ENCODE measurements around the gene SGCD.

SGCD gene

GRCh38 chr5:156435101-156435500, 108.1 kb downstream of the SGCD start:
- no peak for TF ChIP-seq CTCF (IDR thresholded peaks at IDR 0.05)
- DNase-seq: no peak
- Mint-ChIP-seq H3K27me3 (ENCODE audit: low read depth, poor library complexity) (peaks cover 9% of the 10 kb centered on the region), H3K4me1 (no peaks in the 10 kb centered on the region), H3K4me3 (no peak overlapping the region), H3K9me3 (peaks cover 4% of the 10 kb centered on the region), H3K27ac (no peak overlapping the region), H3K36me3 (ENCODE audit: low read depth) (no peaks in the 10 kb centered on the region)

- no peak for DNase-seq
- Mint-ChIP-seq H3K27me3 (ENCODE audit: low read depth, poor library complexity) (peaks cover 4% of the 10 kb centered on the region), H3K27ac (no peak overlapping the region), H3K36me3 (ENCODE audit: low read depth) (no peaks in the 10 kb centered on the region), H3K9me3 (no peaks in the 10 kb centered on the region), H3K4me1 (no peaks in the 10 kb centered on the region), H3K4me3 (no peak overlapping the region)
- no peak for TF ChIP-seq CTCF (IDR thresholded peaks at IDR 0.05)
Measured at GRCh38 chr5:156438076-156438475, 111.1 kb downstream of the SGCD start.

- Mint-ChIP-seq H3K36me3 (ENCODE audit: low read depth) (no peaks in the 10 kb centered on the region), H3K27me3 (ENCODE audit: low read depth, poor library complexity) (peaks cover 16% of the 10 kb centered on the region), H3K4me3 (no peak overlapping the region), H3K27ac (no peak overlapping the region), H3K9me3 (no peaks in the 10 kb centered on the region), H3K4me1 (peaks cover 12% of the 10 kb centered on the region)
- no peak for TF ChIP-seq CTCF (IDR thresholded peaks at IDR 0.05)
- no peak for DNase-seq
Measured at GRCh38 chr5:156444753-156445291, 117.9 kb downstream of the SGCD start.

- H3K4me1 Mint-ChIP-seq: peaks cover 12% of the 10 kb centered on the region
- H3K4me3 Mint-ChIP-seq: no peak overlapping the region
- H3K9me3 Mint-ChIP-seq: no peaks in the 10 kb centered on the region
- DNase-seq: no peak
- no peak for TF ChIP-seq CTCF (IDR thresholded peaks at IDR 0.05)
- no peak overlapping the region for H3K27ac Mint-ChIP-seq
- no peaks in the 10 kb centered on the region for H3K36me3 Mint-ChIP-seq (ENCODE audit: low read depth)
- peaks cover 16% of the 10 kb centered on the region for H3K27me3 Mint-ChIP-seq (ENCODE audit: low read depth, poor library complexity)
Measured at GRCh38 chr5:156446526-156446925, 119.6 kb downstream of the SGCD start.

GRCh38 chr5:156450778-156451177, 123.8 kb downstream of the SGCD start:
- H3K27ac Mint-ChIP-seq: no peak overlapping the region
- H3K4me3 Mint-ChIP-seq: no peak overlapping the region
- peaks cover 3% of the 10 kb centered on the region for H3K27me3 Mint-ChIP-seq (ENCODE audit: low read depth, poor library complexity)
- no peaks in the 10 kb centered on the region for H3K9me3 Mint-ChIP-seq
- no peak for DNase-seq
- H3K4me1 Mint-ChIP-seq: peaks cover 5% of the 10 kb centered on the region
- no peak for TF ChIP-seq CTCF (IDR thresholded peaks at IDR 0.05)
- no peaks in the 10 kb centered on the region for H3K36me3 Mint-ChIP-seq (ENCODE audit: low read depth)

GRCh38 chr5:156451505-156451904, 124.5 kb downstream of the SGCD start:
- peaks cover 6% of the 10 kb centered on the region for H3K27me3 Mint-ChIP-seq (ENCODE audit: low read depth, poor library complexity)
- no peaks in the 10 kb centered on the region for H3K4me1 Mint-ChIP-seq
- no peak overlapping the region for H3K27ac Mint-ChIP-seq
- H3K9me3 Mint-ChIP-seq: no peaks in the 10 kb centered on the region
- no peak for TF ChIP-seq CTCF (IDR thresholded peaks at IDR 0.05)
- no peak for DNase-seq
- no peaks in the 10 kb centered on the region for H3K36me3 Mint-ChIP-seq (ENCODE audit: low read depth)
- H3K4me3 Mint-ChIP-seq: no peak overlapping the region
